A549 treated with DMSO at 1 μM for 4 hours (cell line): ENCODE measurements around the gene RAF1. TPM values are rescaled to one million over a fixed set of nuclear protein-coding genes. Genes with fewer than 3 reads are reported as not detected.

Source experiments
- total RNA-seq: library from RNA; stranded (reverse); fragments of 200-300 nt; extraction: Qiagen RNA extraction; gene quantifications from 5 replicates; pipeline ENCODE4 v1.2.3, GENCODE V29; 2022; ENCODE audit warnings: low read depth

Gene RAF1
- 58.2 to 62.8 TPM (median 60.8 TPM) in 5 replicates for total RNA-seq

GRCh38 chr3:12663936-12664908 lies at the start of gene RAF1:
RAF1 (minus strand) TSS chr3:12664117; CDS start chr3:12618721, 45,396 bp downstream.

GRCh38 chr3:12556690-12557472 lies 107.0 kb downstream of the RAF1 start, which contains the start of gene MKRN2:
MKRN2 (plus strand) TSS chr3:12557087; CDS start chr3:12557151, 64 bp downstream.

GRCh38 chr3:12545473-12545791 lies 118.5 kb downstream of the RAF1 start, which contains the start of gene MKRN2OS:
MKRN2OS (minus strand) TSS chr3:12545499; CDS start chr3:12545464, 35 bp downstream.

Other genes with a start within 250 kb of the RAF1 start
- gene TSEN2, start 179.6 kb downstream of the RAF1 start, total RNA-seq = 16.9 to 21.1 TPM (median 19.7 TPM) in 5 replicates
- not detected in 5 replicates for gene MKRN2OS, start 118.6 kb downstream of the RAF1 start, total RNA-seq
- 22.5 to 24.9 TPM (median 23.9 TPM) in 5 replicates for gene MKRN2, start 107.0 kb downstream of the RAF1 start, total RNA-seq
- 0.23 to 0.55 TPM (median 0.42 TPM) in 5 replicates for gene TMEM40, start 95.1 kb upstream of the RAF1 start, total RNA-seq
- 0.26 to 0.51 TPM (median 0.32 TPM) in 5 replicates for gene CAND2, start 132.6 kb upstream of the RAF1 start, total RNA-seq
- gene RPL32, start 177.4 kb upstream of the RAF1 start, total RNA-seq = 2,298 to 2,477 TPM (median 2,341 TPM) in 5 replicates